ENCODE results near the gene PRAME. TPM values are rescaled to one million over a fixed set of nuclear protein-coding genes. Genes with fewer than 3 reads are reported as not detected.
"Not testable (repeated sequence)": the region's sequence is repeated elsewhere in the genome, so short reads cannot be mapped to it uniquely, and the experiment has no call there.

The PRAME gene
- total RNA-seq, 2 donors from 2014 or later, result 0.14 to 0.41 TPM

- ATAC-seq (replicated peaks in 1 of 2), result no peak
- no peak overlapping the region for H3K27ac Mint-ChIP-seq
These were observed 32.6 kb upstream of the PRAME start for GRCh38 chr22:22591348-22592299.

GRCh38 chr22:22590136-22590891, 31.2 kb upstream of the PRAME start:
- ATAC-seq (replicated peaks in 1 of 2) (no peak), DNase-seq (no peak)
- Mint-ChIP-seq H3K27me3 (ENCODE audit: low read depth) (peaks cover 14% of the 10 kb centered on the region), H3K4me1 (ENCODE audit: low read depth) (peaks cover 4% of the 10 kb centered on the region), H3K9me3 (no peaks in the 10 kb centered on the region), H3K36me3 (ENCODE audit: insufficient read depth in 2 of 2) (no peaks in the 10 kb centered on the region), H3K27ac (no peak overlapping the region), H3K4me3 (no peak overlapping the region)

More at GRCh38 chr22:22591348-22592299, 32.6 kb upstream of the PRAME start:
- H3K36me3 Mint-ChIP-seq (ENCODE audit: insufficient read depth in 2 of 2), result no peaks in the 10 kb centered on the region
- peaks cover 4% of the 10 kb centered on the region for H3K4me1 Mint-ChIP-seq (ENCODE audit: low read depth)
- H3K4me3 Mint-ChIP-seq, result no peak overlapping the region
- DNase-seq, result no peak
- no peaks in the 10 kb centered on the region for H3K9me3 Mint-ChIP-seq
- peaks cover 4% of the 10 kb centered on the region for H3K27me3 Mint-ChIP-seq (ENCODE audit: low read depth)

- Mint-ChIP-seq H3K27me3 (ENCODE audit: low read depth) (peaks cover 20% of the 10 kb centered on the region), H3K4me1 (ENCODE audit: low read depth) (no peaks in the 10 kb centered on the region), H3K4me3 (no peak overlapping the region), H3K27ac (no peak overlapping the region), H3K36me3 (ENCODE audit: insufficient read depth in 2 of 2) (no peaks in the 10 kb centered on the region), H3K9me3 (no peaks in the 10 kb centered on the region)
- DNase-seq (no peak), ATAC-seq (replicated peaks in 1 of 2) (no peak)
These were observed 29.6 kb upstream of the PRAME start for GRCh38 chr22:22588485-22589164.

- no peaks in the 10 kb centered on the region for H3K4me1 Mint-ChIP-seq (ENCODE audit: low read depth)
- no peak for ATAC-seq (replicated peaks in 1 of 2)
- no peaks in the 10 kb centered on the region for H3K9me3 Mint-ChIP-seq
These were observed 28.6 kb upstream of the PRAME start for GRCh38 chr22:22587577-22588188.

GRCh38 chr22:22584722-22585121, 25.7 kb upstream of the PRAME start:
- peaks cover 26% of the 10 kb centered on the region for H3K27me3 Mint-ChIP-seq (ENCODE audit: low read depth)

More at GRCh38 chr22:22587577-22588188, 28.6 kb upstream of the PRAME start:
- no peak for DNase-seq
- Mint-ChIP-seq H3K27me3 (ENCODE audit: low read depth) (peaks cover 26% of the 10 kb centered on the region), H3K27ac (no peak overlapping the region), H3K4me3 (no peak overlapping the region), H3K36me3 (ENCODE audit: insufficient read depth in 2 of 2) (no peaks in the 10 kb centered on the region)

GRCh38 chr22:22583030-22583429, 24.0 kb upstream of the PRAME start:
- Mint-ChIP-seq H3K4me3 (no peak overlapping the region), H3K27ac (no peak overlapping the region), H3K36me3 (ENCODE audit: insufficient read depth in 2 of 2) (no peaks in the 10 kb centered on the region), H3K9me3 (no peaks in the 10 kb centered on the region), H3K4me1 (ENCODE audit: low read depth) (no peaks in the 10 kb centered on the region), H3K27me3 (ENCODE audit: low read depth) (peaks cover 26% of the 10 kb centered on the region)
- ATAC-seq (replicated peaks in 1 of 2) (no peak), DNase-seq (no peak)

More at GRCh38 chr22:22584722-22585121, 25.7 kb upstream of the PRAME start:
- Mint-ChIP-seq H3K27ac (no peak overlapping the region), H3K36me3 (ENCODE audit: insufficient read depth in 2 of 2) (no peaks in the 10 kb centered on the region), H3K4me3 (no peak overlapping the region), H3K4me1 (ENCODE audit: low read depth) (no peaks in the 10 kb centered on the region), H3K9me3 (no peaks in the 10 kb centered on the region)
- DNase-seq (no peak), ATAC-seq (replicated peaks in 1 of 2) (no peak)

GRCh38 chr22:22581524-22581923, 22.5 kb upstream of the PRAME start:
- H3K9me3 Mint-ChIP-seq; ATAC-seq (replicated peaks in 1 of 2); DNase-seq; H3K4me1 Mint-ChIP-seq (ENCODE audit: low read depth); H3K4me3 Mint-ChIP-seq; H3K36me3 Mint-ChIP-seq (ENCODE audit: insufficient read depth in 2 of 2); H3K27ac Mint-ChIP-seq: not testable (repeated sequence)
- H3K27me3 Mint-ChIP-seq (ENCODE audit: low read depth), result peaks cover 21% of the 10 kb centered on the region

- Mint-ChIP-seq H3K36me3 (ENCODE audit: insufficient read depth in 2 of 2) (no peaks in the 10 kb centered on the region), H3K27ac (no peak overlapping the region), H3K27me3 (ENCODE audit: low read depth) (peaks cover 15% of the 10 kb centered on the region), H3K9me3 (no peaks in the 10 kb centered on the region), H3K4me1 (ENCODE audit: low read depth) (no peaks in the 10 kb centered on the region), H3K4me3 (no peak overlapping the region)
- DNase-seq, result no peak
- ATAC-seq (replicated peaks in 1 of 2), result no peak
These were observed 21.0 kb upstream of the PRAME start for GRCh38 chr22:22579869-22580604.

- peaks cover 21% of the 10 kb centered on the region for H3K27me3 Mint-ChIP-seq (ENCODE audit: low read depth)
- no peak overlapping the region for H3K27ac Mint-ChIP-seq
- no peak for ATAC-seq (replicated peaks in 1 of 2)
- no peak overlapping the region for H3K4me3 Mint-ChIP-seq
- no peaks in the 10 kb centered on the region for H3K9me3 Mint-ChIP-seq
- H3K36me3 Mint-ChIP-seq (ENCODE audit: insufficient read depth in 2 of 2), result no peaks in the 10 kb centered on the region
- no peak for DNase-seq
- H3K4me1 Mint-ChIP-seq (ENCODE audit: low read depth), result no peaks in the 10 kb centered on the region
These were observed 19.8 kb upstream of the PRAME start for GRCh38 chr22:22578702-22579424.

- ATAC-seq (replicated peaks in 1 of 2), result no peak
- Mint-ChIP-seq H3K9me3 (no peaks in the 10 kb centered on the region), H3K27ac (no peak overlapping the region), H3K4me3 (no peak overlapping the region), H3K36me3 (ENCODE audit: insufficient read depth in 2 of 2) (no peaks in the 10 kb centered on the region), H3K27me3 (ENCODE audit: low read depth) (peaks cover 15% of the 10 kb centered on the region), H3K4me1 (ENCODE audit: low read depth) (no peaks in the 10 kb centered on the region)
- no peak for DNase-seq
These were observed 17.9 kb upstream of the PRAME start for GRCh38 chr22:22576989-22577427.

GRCh38 chr22:22576244-22576988, 17.4 kb upstream of the PRAME start:
- H3K27ac Mint-ChIP-seq, result no peak overlapping the region
- ATAC-seq (replicated peaks in 1 of 2), result no peak
- DNase-seq, result peak; percentile 31 to 43
- H3K9me3 Mint-ChIP-seq, result no peaks in the 10 kb centered on the region
- no peaks in the 10 kb centered on the region for H3K36me3 Mint-ChIP-seq (ENCODE audit: insufficient read depth in 2 of 2)
- H3K4me3 Mint-ChIP-seq, result no peak overlapping the region
- peaks cover 15% of the 10 kb centered on the region for H3K27me3 Mint-ChIP-seq (ENCODE audit: low read depth)
- H3K4me1 Mint-ChIP-seq (ENCODE audit: low read depth), result no peaks in the 10 kb centered on the region
